GM12878 (cell line): ENCODE data around the gene CARS2. TPM values are rescaled to one million over a fixed set of nuclear protein-coding genes. Genes with fewer than 3 reads are reported as not detected.

ENCODE experiments used
- ATAC-seq: fragments of 200-7000 bp; cut with Tn5 transposase; 3 replicates; pipeline ENCODE4 v1.9.1; 2020; ENCODE audit warnings: mild to moderate bottlenecking, moderate library complexity
- BruUV-seq: library from RNA; stranded (reverse); fragments of 400-500 nt; replicated peaks from 2 replicates; lab custom pipeline; 2021; lab: Mats Ljungman, UMichigan
- CTCF ChIA-PET: fragments of 300-600 bp; sonication (Branson Sonifier 250); formaldehyde crosslinking; extraction: SDS; loops from one replicate; lab custom pipeline; 2021; ENCODE audit warnings: inconsistent platforms; lab: Yijun Ruan, JAX
- POLR2A ChIA-PET: fragments of 350-600 bp; formaldehyde crosslinking; extraction: SDS; loops from one replicate; lab custom pipeline; 2021; ENCODE audit warnings: inconsistent platforms; lab: Charles Lee
- RAD21 ChIA-PET: fragments of 300-600 bp; sonication (Branson Sonifier 250); formaldehyde crosslinking; loops from one replicate; lab custom pipeline; 2023; ENCODE audit warnings: antibody characterized with exemption; ENCODE audit not compliant: unreplicated experiment; lab: Charles Lee
- SMC1A ChIA-PET: fragments of 300-600 bp; sonication (Branson Sonifier 250); formaldehyde crosslinking; loops from one replicate; lab custom pipeline; 2023; ENCODE audit not compliant: unreplicated experiment, uncharacterized antibody; lab: Charles Lee
- DNase-seq: peaks from one replicate; pipeline ENCODE4 v3.0.0-alpha.2; 2011; ENCODE audit warnings: low read depth, low spot score
- FAIRE-seq: peaks from 3 replicates; lab custom pipeline; 2011; peaks lifted over from hg19 to GRCh38; lab: Jason Lieb, UNC
- H2AFZ ChIP-seq: 2 replicates; pipeline ENCODE4 v1.6.0; 2011; ENCODE audit warnings: low read depth, low read length, control low read depth; ENCODE audit not compliant: control insufficient read depth
- H3K27ac ChIP-seq: 2 replicates; pipeline ENCODE4 v1.5.1; 2011; ENCODE audit warnings: control low read depth; ENCODE audit not compliant: control insufficient read depth, insufficient read depth
- H3K27me3 ChIP-seq, 2 experiments: replicated peaks in 1 of 2; 2 replicates each; pipeline versions ENCODE4 v1.6.0 to v1.6.1; 2011; ENCODE audit warnings: low read length in 1 of 2; ENCODE audit not compliant: control insufficient read depth in 2 of 2, insufficient read depth in 2 of 2
- H3K36me3 ChIP-seq, 2 experiments: 2 replicates each; pipeline ENCODE4 v1.5.1; 2011; ENCODE audit warnings: low read length in 1 of 2; ENCODE audit not compliant: control insufficient read depth in 2 of 2, insufficient read depth in 2 of 2
- H3K4me1 ChIP-seq: 2 replicates; pipeline ENCODE4 v1.6.1; 2011; ENCODE audit warnings: mild to moderate bottlenecking, low read length, moderate library complexity, mixed read lengths; ENCODE audit not compliant: control insufficient read depth, insufficient read depth
- H3K4me2 ChIP-seq: 2 replicates; pipeline ENCODE4 v1.6.0; 2011; ENCODE audit warnings: control low read depth; ENCODE audit not compliant: control insufficient read depth, insufficient read depth
- H3K4me3 ChIP-seq: fragments of 200-600 bp; sonication (generic); 2 replicates; pipeline ENCODE4 v1.5.1; 2016
- H3K79me2 ChIP-seq: 2 replicates; pipeline ENCODE4 v1.6.0; 2011; ENCODE audit warnings: low read length; ENCODE audit not compliant: control insufficient read depth, insufficient read depth
- H3K9ac ChIP-seq: 2 replicates; pipeline ENCODE4 v1.8.0; 2011; ENCODE audit warnings: low read length, control low read depth, mixed read lengths; ENCODE audit not compliant: control insufficient read depth, insufficient read depth
- H3K9me3 ChIP-seq: replicated peaks from 3 replicates; pipeline ENCODE4 v1.5.1; 2011; ENCODE audit warnings: mild to moderate bottlenecking, low read length; ENCODE audit not compliant: control insufficient read depth, insufficient read depth
- H4K20me1 ChIP-seq: 2 replicates; pipeline ENCODE4 v1.6.0; 2011; ENCODE audit not compliant: control insufficient read depth, insufficient read depth
- BCL11A ChIP-seq: IDR thresholded peaks from 2 replicates; pipeline ENCODE4 v1.6.1; 2011; ENCODE audit warnings: low read depth, low read length
- EGR1 ChIP-seq, 2 experiments: IDR thresholded peaks; 1 replicate in 1 of 2; 2 replicates in 1 of 2; pipeline ENCODE4 v1.6.1; 2011 to 2012; ENCODE audit warnings: low read depth in 2 of 2, low read length in 2 of 2, borderline replicate concordance in 1 of 2, mild to moderate bottlenecking in 1 of 2, moderate library complexity in 1 of 2
- FOXM1 ChIP-seq: IDR thresholded peaks from 2 replicates; pipeline ENCODE4 v1.6.1; 2012; ENCODE audit warnings: low read depth, mild to moderate bottlenecking, inconsistent platforms, low read length, moderate library complexity
- HCFC1 ChIP-seq: fragments of 150-350 bp; IDR thresholded peaks from 2 replicates; pipeline ENCODE4 v1.6.1; 2014; ENCODE audit warnings: low read length
- MXI1 ChIP-seq: fragments of 150-350 bp; IDR thresholded peaks from 2 replicates; pipeline ENCODE4 v1.6.1; 2011; ENCODE audit warnings: low read depth, mild to moderate bottlenecking, inconsistent platforms, low read length, improper control_type of control experiment
- NFYB ChIP-seq: IDR thresholded peaks from 2 replicates; pipeline ENCODE4 v1.6.1; 2011; ENCODE audit warnings: low read depth, mild to moderate bottlenecking, low read length, improper control_type of control experiment, moderate library complexity; ENCODE audit not compliant: insufficient read depth
- SMARCA5 ChIP-seq: fragments of 450-650 bp; IDR thresholded peaks from 2 replicates; pipeline ENCODE4 v1.6.1; 2017; ENCODE audit warnings: mild to moderate bottlenecking
- WGBS: methylation state at CpG from one replicate; pipeline ENCODE4 v1.1.6; 2016; ENCODE audit warnings: low lambda C conversion rate; ENCODE audit not compliant: insufficient replicate concordance, insufficient coverage; ENCODE audit errors: missing lambda C conversion rate; 5-methylcytosine and 5-hydroxymethylcytosine counted together
- in situ Hi-C: fragments of 300-500 bp; cut with MboI; formaldehyde crosslinking; loops from 9 replicates; pipeline ENCODE4 v1.14.3; 2018; ENCODE audit warnings: mixed read lengths
- intact Hi-C: fragments of 100-400 bp; cut with micrococcal nuclease; formaldehyde crosslinking; loops from one replicate; pipeline ENCODE4 v1.14.2; 2022; ENCODE audit not compliant: unreplicated experiment
- polyA plus RNA-seq, 11 experiments: library from polyadenylated mRNA; depleted of rRNA in 4 of 11; unstranded in 6 of 11; stranded (reverse) in 5 of 11; fragments of >200 nt; fragmentation: Nextera tagmentation in 4 of 11; fragmentation: Illumina TruSeq in 1 of 11; extraction: Ambion mirVana in 4 of 11; extraction: Trizol in 1 of 11; gene quantifications; 1 replicate in 1 of 11; 2 replicates in 10 of 11; pipeline versions ENCODE4 v1.2.1 to v1.2.3, GENCODE V29; 2011 to 2016; ENCODE audit warnings: inconsistent platforms in 2 of 11, missing spikeins in 2 of 11, low read depth in 1 of 11
- total RNA-seq, 4 experiments: library from RNA; depleted of rRNA in 3 of 4; stranded (reverse); fragments of >200 nt in 3 of 4; fragmentation: Illumina TruSeq in 1 of 4; extraction: Trizol in 1 of 4; gene quantifications; 2 replicates each; pipeline versions ENCODE4 v1.2.1 to v1.2.3, GENCODE V29; 2013 to 2021
- TF ChIP-seq, protein P1 (sequence below): fragments of 450-650 bp; IDR thresholded peaks from 2 replicates; pipeline ENCODE4 v1.6.1; 2017; ENCODE audit warnings: mild to moderate bottlenecking, moderate library complexity
- TF ChIP-seq, protein P2 (sequence below): IDR thresholded peaks from 2 replicates; pipeline ENCODE4 v1.6.1; 2012; ENCODE audit warnings: low read depth, low read length, improper control_type of control experiment
- TF ChIP-seq, protein P3 (sequence below): IDR thresholded peaks from 2 replicates; pipeline ENCODE4 v1.6.1; 2012; ENCODE audit warnings: improper control_type of control experiment, low read depth, low read length; ENCODE audit not compliant: insufficient replicate concordance
- TF ChIP-seq, protein P4 (sequence below): fragments of 450-650 bp; IDR thresholded peaks from 2 replicates; pipeline ENCODE4 v1.6.1; 2017; ENCODE audit warnings: borderline replicate concordance

CARS2 gene
- total and polyA plus RNA-seq, 10 of the 15 experiments (the other 5 are each of a cell fraction or from before 2014, with no cell fraction given), result 4.2 to 101 (median 61.5) TPM

DNA sequence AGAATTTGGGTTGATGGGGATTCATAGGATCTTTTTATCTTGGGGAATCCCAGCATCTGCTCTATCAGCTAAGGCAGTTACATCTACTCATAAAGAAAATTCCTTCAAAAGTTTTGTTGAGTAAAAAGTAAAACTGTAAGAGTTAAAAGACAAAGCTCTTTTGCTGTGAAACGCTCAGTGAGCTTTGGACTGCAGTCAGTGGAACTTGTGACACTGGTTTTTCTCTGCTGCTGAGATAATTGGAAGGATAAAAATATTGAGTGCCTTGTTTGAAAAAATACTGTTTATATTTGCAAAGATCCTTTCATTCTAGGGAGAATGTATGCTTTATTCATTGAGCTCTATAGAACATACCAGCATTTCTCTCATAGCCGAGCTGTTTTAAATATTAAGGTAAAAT lies 85.3 kb downstream of the CARS2 start:
- SMC1A ChIA-PET, result interaction anchor here (1.0 to 1.3 kb wide), 5 partner anchors 10 to 27 kb away, joined by 3 to 8 read pairs (median 3); no protein-coding TSS in a partner anchor
- in situ Hi-C loops, result no loop called here

More for the DNA sequence above, 85.3 kb downstream of the CARS2 start:
- Histone ChIP-seq H3K4me1 (peaks cover 6% of the 10 kb centered on the region; the same call in 1 of the 2 replicates), H3K9me3 (no peaks in the 10 kb centered on the region), H3K79me2 (peaks cover 71% of the 10 kb centered on the region), H3K9ac (no peak overlapping the region), H2AFZ (no peak overlapping the region), H4K20me1 (peaks cover 6% of the 10 kb centered on the region; the same call in 1 of the 2 replicates), H3K27me3 (no peaks in the 10 kb centered on the region), H3K27ac (no peak overlapping the region), H3K4me3 (no peak overlapping the region), H3K36me3 (peaks cover 7 to 8% of the 10 kb centered on the region in 2 experiments), H3K4me2 (no peak overlapping the region)
- no TSS peak for BruUV-seq
- intact Hi-C loops, result no loop called here
- FAIRE-seq (no peak), ATAC-seq (no peak), DNase-seq (no peak)
- 71% methylated on average over 2 of the region's 2 CpGs for WGBS
- RAD21 ChIA-PET, result interaction anchor here (0.6 to 1.3 kb wide), 4 partner anchors 25 to 197 kb away, joined by 3 to 5 read pairs (median 3); no protein-coding TSS in a partner anchor
- CTCF ChIA-PET, result interaction anchor here (0.7 to 1.8 kb wide), 6 partner anchors 10 to 165 kb away, joined by 3 to 9 read pairs (median 3); no protein-coding TSS in a partner anchor
- TF ChIP-seq HCFC1 (no peak), MXI1 (no peak), FOXM1 (no peak), NFYB (no peak), BCL11A (no peak), EGR1 (IDR thresholded peaks at IDR 0.05; ENCODE audit: borderline replicate concordance in 1 of 2, low read depth in 2 of 2, low read length in 2 of 2) (no peak), SMARCA5 (no peak)
- TF ChIP-seq, protein P1, sequence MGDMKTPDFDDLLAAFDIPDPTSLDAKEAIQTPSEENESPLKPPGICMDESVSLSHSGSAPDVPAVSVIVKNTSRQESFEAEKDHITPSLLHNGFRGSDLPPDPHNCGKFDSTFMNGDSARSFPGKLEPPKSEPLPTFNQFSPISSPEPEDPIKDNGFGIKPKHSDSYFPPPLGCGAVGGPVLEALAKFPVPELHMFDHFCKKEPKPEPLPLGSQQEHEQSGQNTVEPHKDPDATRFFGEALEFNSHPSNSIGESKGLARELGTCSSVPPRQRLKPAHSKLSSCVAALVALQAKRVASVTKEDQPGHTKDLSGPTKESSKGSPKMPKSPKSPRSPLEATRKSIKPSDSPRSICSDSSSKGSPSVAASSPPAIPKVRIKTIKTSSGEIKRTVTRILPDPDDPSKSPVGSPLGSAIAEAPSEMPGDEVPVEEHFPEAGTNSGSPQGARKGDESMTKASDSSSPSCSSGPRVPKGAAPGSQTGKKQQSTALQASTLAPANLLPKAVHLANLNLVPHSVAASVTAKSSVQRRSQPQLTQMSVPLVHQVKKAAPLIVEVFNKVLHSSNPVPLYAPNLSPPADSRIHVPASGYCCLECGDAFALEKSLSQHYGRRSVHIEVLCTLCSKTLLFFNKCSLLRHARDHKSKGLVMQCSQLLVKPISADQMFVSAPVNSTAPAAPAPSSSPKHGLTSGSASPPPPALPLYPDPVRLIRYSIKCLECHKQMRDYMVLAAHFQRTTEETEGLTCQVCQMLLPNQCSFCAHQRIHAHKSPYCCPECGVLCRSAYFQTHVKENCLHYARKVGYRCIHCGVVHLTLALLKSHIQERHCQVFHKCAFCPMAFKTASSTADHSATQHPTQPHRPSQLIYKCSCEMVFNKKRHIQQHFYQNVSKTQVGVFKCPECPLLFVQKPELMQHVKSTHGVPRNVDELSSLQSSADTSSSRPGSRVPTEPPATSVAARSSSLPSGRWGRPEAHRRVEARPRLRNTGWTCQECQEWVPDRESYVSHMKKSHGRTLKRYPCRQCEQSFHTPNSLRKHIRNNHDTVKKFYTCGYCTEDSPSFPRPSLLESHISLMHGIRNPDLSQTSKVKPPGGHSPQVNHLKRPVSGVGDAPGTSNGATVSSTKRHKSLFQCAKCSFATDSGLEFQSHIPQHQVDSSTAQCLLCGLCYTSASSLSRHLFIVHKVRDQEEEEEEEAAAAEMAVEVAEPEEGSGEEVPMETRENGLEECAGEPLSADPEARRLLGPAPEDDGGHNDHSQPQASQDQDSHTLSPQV, result no peak
- TF ChIP-seq, protein P2, sequence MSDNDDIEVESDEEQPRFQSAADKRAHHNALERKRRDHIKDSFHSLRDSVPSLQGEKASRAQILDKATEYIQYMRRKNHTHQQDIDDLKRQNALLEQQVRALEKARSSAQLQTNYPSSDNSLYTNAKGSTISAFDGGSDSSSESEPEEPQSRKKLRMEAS, result no peak
- TF ChIP-seq, protein P3, sequence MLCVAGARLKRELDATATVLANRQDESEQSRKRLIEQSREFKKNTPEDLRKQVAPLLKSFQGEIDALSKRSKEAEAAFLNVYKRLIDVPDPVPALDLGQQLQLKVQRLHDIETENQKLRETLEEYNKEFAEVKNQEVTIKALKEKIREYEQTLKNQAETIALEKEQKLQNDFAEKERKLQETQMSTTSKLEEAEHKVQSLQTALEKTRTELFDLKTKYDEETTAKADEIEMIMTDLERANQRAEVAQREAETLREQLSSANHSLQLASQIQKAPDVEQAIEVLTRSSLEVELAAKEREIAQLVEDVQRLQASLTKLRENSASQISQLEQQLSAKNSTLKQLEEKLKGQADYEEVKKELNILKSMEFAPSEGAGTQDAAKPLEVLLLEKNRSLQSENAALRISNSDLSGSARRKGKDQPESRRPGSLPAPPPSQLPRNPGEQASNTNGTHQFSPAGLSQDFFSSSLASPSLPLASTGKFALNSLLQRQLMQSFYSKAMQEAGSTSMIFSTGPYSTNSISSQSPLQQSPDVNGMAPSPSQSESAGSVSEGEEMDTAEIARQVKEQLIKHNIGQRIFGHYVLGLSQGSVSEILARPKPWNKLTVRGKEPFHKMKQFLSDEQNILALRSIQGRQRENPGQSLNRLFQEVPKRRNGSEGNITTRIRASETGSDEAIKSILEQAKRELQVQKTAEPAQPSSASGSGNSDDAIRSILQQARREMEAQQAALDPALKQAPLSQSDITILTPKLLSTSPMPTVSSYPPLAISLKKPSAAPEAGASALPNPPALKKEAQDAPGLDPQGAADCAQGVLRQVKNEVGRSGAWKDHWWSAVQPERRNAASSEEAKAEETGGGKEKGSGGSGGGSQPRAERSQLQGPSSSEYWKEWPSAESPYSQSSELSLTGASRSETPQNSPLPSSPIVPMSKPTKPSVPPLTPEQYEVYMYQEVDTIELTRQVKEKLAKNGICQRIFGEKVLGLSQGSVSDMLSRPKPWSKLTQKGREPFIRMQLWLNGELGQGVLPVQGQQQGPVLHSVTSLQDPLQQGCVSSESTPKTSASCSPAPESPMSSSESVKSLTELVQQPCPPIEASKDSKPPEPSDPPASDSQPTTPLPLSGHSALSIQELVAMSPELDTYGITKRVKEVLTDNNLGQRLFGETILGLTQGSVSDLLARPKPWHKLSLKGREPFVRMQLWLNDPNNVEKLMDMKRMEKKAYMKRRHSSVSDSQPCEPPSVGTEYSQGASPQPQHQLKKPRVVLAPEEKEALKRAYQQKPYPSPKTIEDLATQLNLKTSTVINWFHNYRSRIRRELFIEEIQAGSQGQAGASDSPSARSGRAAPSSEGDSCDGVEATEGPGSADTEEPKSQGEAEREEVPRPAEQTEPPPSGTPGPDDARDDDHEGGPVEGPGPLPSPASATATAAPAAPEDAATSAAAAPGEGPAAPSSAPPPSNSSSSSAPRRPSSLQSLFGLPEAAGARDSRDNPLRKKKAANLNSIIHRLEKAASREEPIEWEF, result no peak
- TF ChIP-seq, protein P4, sequence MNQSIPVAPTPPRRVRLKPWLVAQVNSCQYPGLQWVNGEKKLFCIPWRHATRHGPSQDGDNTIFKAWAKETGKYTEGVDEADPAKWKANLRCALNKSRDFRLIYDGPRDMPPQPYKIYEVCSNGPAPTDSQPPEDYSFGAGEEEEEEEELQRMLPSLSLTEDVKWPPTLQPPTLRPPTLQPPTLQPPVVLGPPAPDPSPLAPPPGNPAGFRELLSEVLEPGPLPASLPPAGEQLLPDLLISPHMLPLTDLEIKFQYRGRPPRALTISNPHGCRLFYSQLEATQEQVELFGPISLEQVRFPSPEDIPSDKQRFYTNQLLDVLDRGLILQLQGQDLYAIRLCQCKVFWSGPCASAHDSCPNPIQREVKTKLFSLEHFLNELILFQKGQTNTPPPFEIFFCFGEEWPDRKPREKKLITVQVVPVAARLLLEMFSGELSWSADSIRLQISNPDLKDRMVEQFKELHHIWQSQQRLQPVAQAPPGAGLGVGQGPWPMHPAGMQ, result no peak
- POLR2A ChIA-PET, result interaction anchor here (0.6 to 1.0 kb wide), 5 partner anchors 10 to 84 kb away, joined by 3 to 7 read pairs (median 4); no protein-coding TSS in a partner anchor
